Osteocyte (in vitro differentiated cells): ENCODE results near the gene FAM149A. TPM values are rescaled to one million over a fixed set of nuclear protein-coding genes. Genes with fewer than 3 reads are reported as not detected.

ENCODE experiments used
- DNase-seq: peaks from one replicate; pipeline ENCODE4 v3.0.0; 2021; ENCODE audit warnings: mixed read lengths; ENCODE audit not compliant: unreplicated experiment; ENCODE audit errors: extremely low spot score
- H3K27ac Mint-ChIP-seq: one replicate; pipeline ENCODE4 v1.8.0; 2021; ENCODE audit warnings: mild to moderate bottlenecking, mixed read lengths; ENCODE audit not compliant: unreplicated experiment
- H3K27me3 Mint-ChIP-seq: one replicate; pipeline ENCODE4 v1.8.0; 2021; ENCODE audit warnings: mixed read lengths; ENCODE audit not compliant: unreplicated experiment
- H3K36me3 Mint-ChIP-seq: one replicate; pipeline ENCODE4 v1.8.0; 2021; ENCODE audit warnings: mixed read lengths; ENCODE audit not compliant: unreplicated experiment
- H3K4me1 Mint-ChIP-seq: one replicate; pipeline ENCODE4 v1.8.0; 2021; ENCODE audit warnings: mixed read lengths; ENCODE audit not compliant: unreplicated experiment
- H3K4me3 Mint-ChIP-seq: one replicate; pipeline ENCODE4 v1.8.0; 2021; ENCODE audit warnings: mild to moderate bottlenecking, moderate library complexity, mixed read lengths; ENCODE audit not compliant: unreplicated experiment
- H3K9me3 Mint-ChIP-seq: one replicate; pipeline ENCODE4 v1.8.0; 2021; ENCODE audit warnings: mixed read lengths; ENCODE audit not compliant: unreplicated experiment
- CTCF ChIP-seq: fragments of 200-600 bp; sonication (generic); IDR thresholded peaks from 2 replicates; pipeline ENCODE4 v1.5.0; 2021; ENCODE audit warnings: antibody characterized with exemption, mild to moderate bottlenecking, moderate library complexity
- total RNA-seq: library from RNA; stranded (reverse); gene quantifications from 2 replicates; pipeline ENCODE4 v1.2.1, GENCODE V29; 2021

The FAM149A gene
- total RNA-seq, 1 donor from 2014 or later, result 2.3 TPM

GRCh38 chr4:186104890-186105646, 564 bp downstream of the FAM149A start:
- H3K27me3 Mint-ChIP-seq, result peaks cover 45% of the 10 kb centered on the region
- no peak for DNase-seq
- H3K4me3 Mint-ChIP-seq, result peak overlapping the region; percentile 64
- no peak overlapping the region for H3K27ac Mint-ChIP-seq
- peaks cover 5% of the 10 kb centered on the region for H3K4me1 Mint-ChIP-seq
- no peaks in the 10 kb centered on the region for H3K36me3 Mint-ChIP-seq
- TF ChIP-seq CTCF, result no peak
- H3K9me3 Mint-ChIP-seq, result no peaks in the 10 kb centered on the region

GRCh38 chr4:186105647-186106321, 1.3 kb downstream of the FAM149A start:
- Mint-ChIP-seq H3K27me3 (peaks cover 45% of the 10 kb centered on the region), H3K27ac (no peak overlapping the region), H3K36me3 (no peaks in the 10 kb centered on the region), H3K4me1 (peaks cover 5% of the 10 kb centered on the region), H3K9me3 (no peaks in the 10 kb centered on the region), H3K4me3 (peak overlapping the region; percentile 64)
- no peak for TF ChIP-seq CTCF
- DNase-seq, result no peak

GRCh38 chr4:186107947-186108346, 3.4 kb downstream of the FAM149A start:
- H3K9me3 Mint-ChIP-seq, result no peaks in the 10 kb centered on the region
- H3K27me3 Mint-ChIP-seq, result peaks cover 43% of the 10 kb centered on the region
- H3K36me3 Mint-ChIP-seq, result no peaks in the 10 kb centered on the region
- peaks cover 5% of the 10 kb centered on the region for H3K4me1 Mint-ChIP-seq
- H3K27ac Mint-ChIP-seq, result no peak overlapping the region
- H3K4me3 Mint-ChIP-seq, result no peak overlapping the region
- TF ChIP-seq CTCF, result no peak
- no peak for DNase-seq

- no peak for DNase-seq
- H3K27ac Mint-ChIP-seq, result no peak overlapping the region
- no peak for TF ChIP-seq CTCF
- H3K36me3 Mint-ChIP-seq, result no peaks in the 10 kb centered on the region
- no peaks in the 10 kb centered on the region for H3K9me3 Mint-ChIP-seq
- no peak overlapping the region for H3K4me3 Mint-ChIP-seq
- H3K27me3 Mint-ChIP-seq, result peaks cover 39% of the 10 kb centered on the region
- peaks cover 5% of the 10 kb centered on the region for H3K4me1 Mint-ChIP-seq
Observed at GRCh38 chr4:186108391-186108790, 3.9 kb downstream of the FAM149A start.

- peaks cover 32% of the 10 kb centered on the region for H3K27me3 Mint-ChIP-seq
- TF ChIP-seq CTCF, result no peak
- no peak overlapping the region for H3K4me3 Mint-ChIP-seq
- peaks cover 5% of the 10 kb centered on the region for H3K4me1 Mint-ChIP-seq
- H3K9me3 Mint-ChIP-seq, result no peaks in the 10 kb centered on the region
- no peaks in the 10 kb centered on the region for H3K36me3 Mint-ChIP-seq
- no peak overlapping the region for H3K27ac Mint-ChIP-seq
- no peak for DNase-seq
Observed at GRCh38 chr4:186109245-186109644, 4.7 kb downstream of the FAM149A start.
